Duodenal mucosa (tissue), 2 donors: Measurements from ENCODE around the gene INPP5D.

Experiments
- H3K27ac ChIP-seq: one replicate; pipeline ENCODE4 v1.7.0; 2013; ENCODE audit warnings: low read depth, low read length
- H3K27me3 ChIP-seq, 2 donors: one replicate each; pipeline ENCODE4 v1.7.0; 2013; ENCODE audit warnings: low read length in 2 of 2, control low read depth in 1 of 2; ENCODE audit not compliant: insufficient read depth in 2 of 2, control insufficient read depth in 1 of 2
- H3K36me3 ChIP-seq, 2 donors: one replicate each; pipeline ENCODE4 v1.7.0; 2013; ENCODE audit warnings: low read length in 2 of 2, control low read depth in 1 of 2; ENCODE audit not compliant: insufficient read depth in 2 of 2, control insufficient read depth in 1 of 2
- H3K4me1 ChIP-seq, 2 donors: one replicate each; pipeline ENCODE4 v1.7.0; 2013; ENCODE audit warnings: low read length in 2 of 2, control low read depth in 1 of 2; ENCODE audit not compliant: insufficient read depth in 2 of 2, control insufficient read depth in 1 of 2
- H3K4me3 ChIP-seq, 2 donors: one replicate each; pipeline ENCODE4 v1.7.0; 2013; ENCODE audit warnings: low read length in 2 of 2, low read depth in 1 of 2
- H3K9ac ChIP-seq, 2 donors: one replicate each; pipeline ENCODE4 v1.7.0; 2013; ENCODE audit warnings: low read length in 2 of 2, low read depth in 1 of 2
- H3K9me3 ChIP-seq, 2 donors: one replicate each; pipeline ENCODE4 v1.7.0; 2013; ENCODE audit warnings: low read length in 2 of 2, control low read depth in 1 of 2; ENCODE audit not compliant: control insufficient read depth in 1 of 2

The INPP5D gene

GRCh38 chr2:233209533-233210171 lies 149.5 kb downstream of the INPP5D start:
- Histone ChIP-seq H3K4me3 (no peak overlapping the region), H3K27ac (no peak overlapping the region), H3K36me3 (peaks cover 0 to 7% of the 10 kb centered on the region in 2 donors), H3K9me3 (no peaks in the 10 kb centered on the region), H3K4me1 (peaks cover 4 to 7% of the 10 kb centered on the region in 2 donors), H3K27me3 (no peaks in the 10 kb centered on the region), H3K9ac (no peak overlapping the region)

- Histone ChIP-seq H3K4me1 (peaks cover 4 to 7% of the 10 kb centered on the region in 2 donors), H3K4me3 (no peak overlapping the region), H3K27ac (no peak overlapping the region), H3K36me3 (peaks cover 0 to 4% of the 10 kb centered on the region in 2 donors), H3K9me3 (no peaks in the 10 kb centered on the region), H3K27me3 (no peaks in the 10 kb centered on the region), H3K9ac (no peak overlapping the region)
Observed at GRCh38 chr2:233210281-233210680, 150.1 kb downstream of the INPP5D start.

- H3K9ac ChIP-seq, result no peak overlapping the region
- peaks cover 4 to 7% of the 10 kb centered on the region in 2 donors for H3K4me1 ChIP-seq
- H3K4me3 ChIP-seq, result no peak overlapping the region
- H3K36me3 ChIP-seq, result peaks cover 0 to 4% of the 10 kb centered on the region in 2 donors
- no peaks in the 10 kb centered on the region for H3K27me3 ChIP-seq
- no peak overlapping the region for H3K27ac ChIP-seq
- no peaks in the 10 kb centered on the region for H3K9me3 ChIP-seq
Observed at GRCh38 chr2:233210843-233211547, 150.9 kb downstream of the INPP5D start.

- no peaks in the 10 kb centered on the region for H3K9me3 ChIP-seq
- no peaks in the 10 kb centered on the region for H3K27me3 ChIP-seq
- no peak overlapping the region for H3K27ac ChIP-seq
- no peak overlapping the region for H3K9ac ChIP-seq
- peaks cover 4 to 7% of the 10 kb centered on the region in 2 donors for H3K4me1 ChIP-seq
- H3K4me3 ChIP-seq, result no peak overlapping the region
- peaks cover 0 to 3% of the 10 kb centered on the region in 2 donors for H3K36me3 ChIP-seq
Observed at GRCh38 chr2:233211548-233211895, 151.4 kb downstream of the INPP5D start.

GRCh38 chr2:233213011-233213410 lies 152.9 kb downstream of the INPP5D start:
- Histone ChIP-seq H3K9ac (no peak overlapping the region), H3K27me3 (no peaks in the 10 kb centered on the region), H3K27ac (no peak overlapping the region)

GRCh38 chr2:233213975-233214374 lies 153.8 kb downstream of the INPP5D start:
- Histone ChIP-seq H3K9me3 (no peaks in the 10 kb centered on the region), H3K27ac (no peak overlapping the region), H3K9ac (no peak overlapping the region), H3K4me3 (no peak overlapping the region), H3K36me3 (no peaks in the 10 kb centered on the region), H3K27me3 (no peaks in the 10 kb centered on the region), H3K4me1 (peaks cover 4 to 7% of the 10 kb centered on the region in 2 donors)

More at GRCh38 chr2:233213011-233213410, 152.9 kb downstream of the INPP5D start:
- H3K4me1 ChIP-seq, result peaks cover 4 to 7% of the 10 kb centered on the region in 2 donors
- H3K9me3 ChIP-seq, result no peaks in the 10 kb centered on the region
- H3K36me3 ChIP-seq, result no peaks in the 10 kb centered on the region
- no peak overlapping the region for H3K4me3 ChIP-seq

GRCh38 chr2:233217892-233218377 lies 157.8 kb downstream of the INPP5D start:
- H3K4me1 ChIP-seq, result no peaks in the 10 kb centered on the region
- no peak overlapping the region for H3K9ac ChIP-seq
- H3K4me3 ChIP-seq, result no peak overlapping the region
- no peaks in the 10 kb centered on the region for H3K27me3 ChIP-seq
- no peaks in the 10 kb centered on the region for H3K9me3 ChIP-seq
- H3K36me3 ChIP-seq, result no peaks in the 10 kb centered on the region
- no peak overlapping the region for H3K27ac ChIP-seq

- Histone ChIP-seq H3K9me3 (no peaks in the 10 kb centered on the region), H3K36me3 (no peaks in the 10 kb centered on the region), H3K27ac (no peak overlapping the region), H3K4me1 (no peaks in the 10 kb centered on the region), H3K27me3 (no peaks in the 10 kb centered on the region), H3K4me3 (no peak overlapping the region), H3K9ac (no peak overlapping the region)
Observed at GRCh38 chr2:233218836-233219235, 158.7 kb downstream of the INPP5D start.

GRCh38 chr2:233219848-233220247 lies 159.7 kb downstream of the INPP5D start:
- H3K27ac ChIP-seq, result no peak overlapping the region
- no peaks in the 10 kb centered on the region for H3K4me1 ChIP-seq
- H3K27me3 ChIP-seq, result no peaks in the 10 kb centered on the region
- H3K9ac ChIP-seq, result no peak overlapping the region
- H3K9me3 ChIP-seq, result no peaks in the 10 kb centered on the region
- no peak overlapping the region for H3K4me3 ChIP-seq
- no peaks in the 10 kb centered on the region for H3K36me3 ChIP-seq

- H3K27ac ChIP-seq, result no peak overlapping the region
- no peak overlapping the region for H3K4me3 ChIP-seq
- no peaks in the 10 kb centered on the region for H3K36me3 ChIP-seq
- H3K9me3 ChIP-seq, result no peaks in the 10 kb centered on the region
- no peak overlapping the region for H3K9ac ChIP-seq
- H3K27me3 ChIP-seq, result no peaks in the 10 kb centered on the region
- no peaks in the 10 kb centered on the region for H3K4me1 ChIP-seq
Observed at GRCh38 chr2:233221378-233222063, 161.4 kb downstream of the INPP5D start.
